ENCODE measurements around the gene S100A8.

The S100A8 gene

DNA sequence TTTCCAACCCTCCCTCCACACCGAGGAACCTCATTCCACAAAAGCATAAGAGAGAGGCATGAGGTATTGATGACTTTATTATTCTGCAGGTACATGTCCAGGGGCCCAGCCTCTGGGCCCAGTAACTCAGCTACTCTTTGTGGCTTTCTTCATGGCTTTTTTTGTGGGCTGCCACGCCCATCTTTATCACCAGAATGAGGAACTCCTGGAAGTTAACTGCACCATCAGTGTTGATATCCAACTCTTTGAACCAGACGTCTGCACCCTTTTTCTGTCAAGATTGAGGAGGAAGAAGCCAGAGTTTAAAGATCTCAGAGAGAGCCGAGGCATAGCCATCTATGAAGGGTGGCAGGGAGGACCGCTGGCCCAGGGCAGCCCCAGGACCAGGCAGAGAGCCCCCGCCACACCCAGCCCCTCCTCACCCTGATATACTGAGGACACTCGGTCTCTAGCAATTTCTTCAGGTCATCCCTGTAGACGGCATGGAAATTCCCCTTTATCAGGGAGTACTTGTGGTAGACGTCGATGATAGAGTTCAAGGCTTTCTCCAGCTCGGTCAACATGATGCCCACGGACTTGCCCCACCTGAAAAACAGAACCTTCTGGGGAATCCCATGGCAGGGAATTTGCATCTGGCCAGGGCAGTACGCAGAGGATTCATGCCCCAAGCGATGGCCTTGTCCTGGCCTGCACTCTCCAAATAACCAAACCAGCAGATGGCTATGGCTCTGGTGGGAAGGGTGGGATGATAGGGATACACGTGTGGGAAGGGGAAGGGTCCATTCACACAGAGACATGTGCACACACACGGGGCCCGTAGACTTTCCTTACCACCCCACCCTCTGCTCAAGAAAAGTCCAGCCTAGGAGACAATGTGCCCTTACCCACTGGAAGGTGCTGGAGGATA lies 647 bp downstream of the S100A8 start:
- no peak for DNase-seq

GRCh38 chr1:153389401-153389800 lies 1.5 kb downstream of the S100A8 start:
- DNase-seq, result no peak

DNA sequence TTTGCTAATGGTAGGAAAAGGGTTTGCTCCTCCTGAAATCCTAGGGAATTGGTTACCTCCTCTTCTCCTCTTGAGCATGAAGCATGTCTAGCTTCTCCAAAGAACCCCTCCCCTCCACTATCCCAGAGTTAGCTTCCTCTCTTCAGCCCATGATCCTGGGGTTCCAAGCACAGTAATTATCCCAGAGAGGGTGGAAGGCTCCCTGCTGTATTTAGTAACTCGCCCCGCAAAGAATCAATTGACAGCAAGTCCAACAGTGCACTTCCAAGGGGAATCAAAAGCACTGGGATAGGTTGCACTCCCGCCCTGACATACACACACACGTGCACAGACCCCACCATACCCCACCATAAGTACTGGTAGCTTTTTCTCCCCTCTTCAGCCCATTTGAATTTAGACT lies 3.1 kb downstream of the S100A8 start:
- no peak for DNase-seq

DNA sequence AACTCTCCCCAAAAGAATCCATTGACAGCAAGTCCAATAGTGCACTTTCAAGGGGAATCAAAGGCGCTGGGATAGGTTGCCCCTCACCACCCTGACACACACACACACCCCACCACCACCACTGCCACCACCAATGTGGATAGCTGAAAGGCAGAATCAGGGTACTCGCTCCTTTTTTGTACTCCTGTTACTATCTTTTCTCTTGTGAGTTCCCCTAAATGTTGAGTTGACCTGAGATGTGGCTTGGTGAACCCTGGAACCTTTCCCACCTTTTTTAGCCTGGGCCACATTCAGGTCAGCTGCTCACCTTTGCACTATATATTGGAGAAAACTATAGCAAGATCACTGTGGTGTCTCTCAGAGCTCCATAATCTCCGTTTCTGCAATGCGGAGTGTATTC lies 3.9 kb downstream of the S100A8 start:
- no peak for DNase-seq

DNA sequence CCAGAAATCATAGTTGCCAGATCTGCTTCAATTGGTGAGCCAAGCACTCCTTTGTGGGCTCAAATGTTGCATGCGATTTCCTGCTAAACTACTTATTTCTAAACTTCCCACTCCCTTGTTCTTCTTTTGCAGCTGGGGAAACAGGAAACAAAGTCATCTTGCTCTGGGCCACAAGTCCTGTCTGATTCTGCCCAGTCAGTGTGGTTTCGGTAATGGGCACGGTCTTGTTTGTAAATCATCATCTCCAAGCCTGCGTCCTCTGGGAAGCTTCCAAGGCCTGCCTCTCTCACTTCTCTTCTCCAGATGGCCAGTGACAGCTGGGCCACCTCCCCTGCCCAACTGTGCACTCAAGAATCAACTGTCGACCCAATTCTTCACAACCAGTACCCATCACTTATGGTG lies 4.4 kb downstream of the S100A8 start:
- DNase-seq, result no peak

GRCh38 chr1:153384958-153385580 lies 5.8 kb downstream of the S100A8 start:
- DNase-seq, result no peak

- DNase-seq, result no peak
Measured at GRCh38 chr1:153380711-153381110, 10.2 kb downstream of the S100A8 start.

DNA sequence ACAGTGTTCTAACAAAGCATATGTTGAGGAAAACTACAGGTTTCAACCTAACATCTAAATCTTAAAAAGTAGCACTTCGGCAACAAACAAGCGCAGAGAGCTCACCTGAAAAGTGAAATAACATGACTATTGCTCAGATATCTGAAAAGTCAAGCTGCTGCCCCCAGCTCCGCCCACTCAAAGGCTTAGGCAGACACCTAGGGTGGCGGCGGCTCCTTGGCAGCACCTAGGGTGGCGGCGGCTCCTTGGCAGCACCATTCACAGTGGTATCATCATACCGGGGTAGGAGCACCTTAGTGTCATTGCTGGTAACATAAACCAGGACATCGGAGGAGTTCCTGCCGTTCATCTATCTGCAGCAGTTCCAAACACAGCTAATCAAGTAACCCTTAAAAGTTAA lies 11.3 kb downstream of the S100A8 start:
- no peak for DNase-seq

GRCh38 chr1:153375511-153375910 lies 15.4 kb downstream of the S100A8 start, which contains the start of gene S100A12:
S100A12 (minus strand) TSS chr1:153375621; CDS start chr1:153374592, 1,029 bp downstream.
- peak; percentile 58 for DNase-seq

- no peak for DNase-seq
Measured at GRCh38 chr1:153374071-153374470, 16.8 kb downstream of the S100A8 start.

- no peak for DNase-seq
Measured at GRCh38 chr1:153372571-153372970, 18.3 kb downstream of the S100A8 start.

DNA sequence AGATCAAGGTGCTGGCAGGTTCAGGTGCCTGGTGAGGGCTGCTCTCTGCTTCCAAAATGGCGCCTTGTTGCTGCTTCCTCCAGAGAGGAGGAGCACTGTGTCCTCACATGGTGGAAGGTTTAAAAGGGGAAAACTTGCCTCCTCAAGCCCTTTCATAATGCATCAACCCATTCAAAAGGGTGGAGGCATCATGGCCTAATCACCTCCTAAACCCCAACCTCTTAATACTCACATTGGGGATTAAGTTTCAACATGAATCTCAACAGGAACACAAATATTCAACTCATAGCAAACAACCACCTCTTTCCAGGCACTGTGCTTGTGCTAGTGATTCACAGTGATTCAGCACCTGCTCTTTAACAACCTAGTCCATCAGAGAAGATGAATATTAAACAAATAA lies 19.6 kb downstream of the S100A8 start:
- no peak for DNase-seq

DNA sequence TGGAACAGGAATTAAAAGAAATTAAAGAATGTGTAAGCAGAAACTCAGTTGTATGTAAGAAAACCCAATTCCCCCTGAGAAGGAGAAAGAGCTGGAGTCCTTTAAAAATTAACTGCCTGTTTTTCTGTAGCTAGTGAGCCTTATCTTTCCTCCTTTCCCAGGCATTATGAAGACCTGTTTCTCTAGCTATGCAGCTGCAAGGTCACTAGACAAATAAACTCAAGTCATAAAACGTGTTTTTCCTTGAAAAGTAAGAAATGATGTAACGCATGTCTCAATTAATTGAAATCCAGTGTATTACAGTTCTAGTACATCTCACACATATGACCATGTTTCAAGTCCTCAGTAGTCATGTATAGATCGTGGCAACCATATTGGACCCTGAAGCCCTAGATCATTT lies 20.7 kb downstream of the S100A8 start:
- DNase-seq, result no peak

GRCh38 chr1:153368495-153368894 lies 22.4 kb downstream of the S100A8 start:
- DNase-seq, result no peak

DNA sequence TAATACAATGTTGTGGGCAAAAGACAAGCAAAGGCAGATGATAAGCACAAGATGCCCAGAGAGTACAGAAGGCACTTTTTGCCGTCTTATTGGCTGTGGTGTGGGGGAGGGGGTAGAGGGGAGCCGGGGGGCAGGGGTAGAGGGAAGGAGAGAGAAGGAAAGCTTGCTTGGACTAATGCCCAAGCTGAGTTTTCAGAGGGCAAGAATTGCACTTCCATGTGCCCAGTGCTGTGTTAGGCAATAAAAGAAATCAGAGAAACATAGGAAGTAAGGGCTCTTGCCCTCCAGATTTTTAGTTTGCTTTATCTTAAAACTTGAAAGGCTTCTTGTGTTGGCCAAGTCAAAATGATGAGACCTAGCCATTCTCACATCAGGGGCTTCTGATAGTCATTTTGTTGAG lies 23.8 kb downstream of the S100A8 start:
- DNase-seq, result no peak

DNA sequence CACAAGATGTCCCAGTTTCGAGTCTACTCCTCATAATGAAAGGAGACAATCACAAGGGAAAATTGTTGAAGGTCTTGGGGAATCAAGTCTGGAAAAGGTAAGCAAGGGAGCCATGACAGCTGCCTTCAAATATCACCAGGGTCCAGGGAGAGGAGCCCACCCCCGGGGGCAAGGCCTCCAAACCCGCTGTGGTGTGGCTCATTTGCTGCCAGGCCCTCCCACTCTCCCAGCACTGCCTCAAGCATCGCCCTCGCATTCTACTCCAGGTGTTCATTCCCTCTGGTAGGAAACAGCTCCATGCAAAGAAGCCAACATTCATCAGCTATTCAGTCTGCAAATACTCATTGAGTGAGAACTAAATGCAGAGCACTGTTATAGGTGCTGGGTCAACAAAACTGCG lies 24.6 kb downstream of the S100A8 start:
- no peak for DNase-seq

GRCh38 chr1:153365696-153366095 lies 25.2 kb downstream of the S100A8 start:
- DNase-seq, result no peak

DNA sequence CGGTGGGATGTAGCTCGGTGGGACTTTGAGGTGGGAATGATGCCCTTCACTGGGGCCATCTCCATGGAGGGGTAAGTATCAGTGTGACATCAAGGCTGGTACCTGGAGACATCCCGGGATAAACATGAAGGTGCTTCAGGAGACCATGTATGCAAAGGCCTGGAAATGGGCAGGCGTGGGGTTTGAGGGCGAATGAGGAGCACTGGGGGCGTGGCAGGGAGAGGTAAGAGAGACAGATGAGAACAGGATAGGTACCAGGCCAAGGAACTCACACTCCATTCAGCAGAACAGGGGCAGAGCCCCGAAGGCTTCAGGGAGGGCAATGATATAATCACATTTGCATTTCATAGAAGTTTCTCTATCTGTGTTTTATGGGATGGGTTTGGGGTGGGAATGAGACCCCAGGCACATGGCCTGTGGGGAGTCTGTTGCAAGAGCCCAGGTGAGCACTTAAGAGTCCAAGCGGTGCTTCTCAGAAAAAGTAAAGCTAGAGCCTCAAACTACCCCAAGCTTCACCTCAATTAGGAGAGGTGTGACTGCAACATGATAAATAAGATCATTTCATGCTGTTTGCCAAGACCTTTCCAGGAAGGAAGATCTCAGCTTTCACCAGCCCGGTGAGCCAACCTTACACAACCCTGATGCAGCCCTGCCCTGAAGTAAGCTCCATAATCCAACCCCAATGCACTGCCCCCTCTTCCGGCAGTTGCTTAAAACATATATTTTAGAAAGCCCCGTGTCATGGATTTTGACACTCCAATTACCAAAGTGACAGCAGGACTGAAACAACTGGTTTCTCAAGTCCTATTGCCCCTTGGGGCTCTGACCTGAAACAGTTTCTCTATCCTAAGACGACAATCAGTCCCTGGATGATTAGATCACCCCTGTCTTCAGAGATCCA lies 25.9 kb downstream of the S100A8 start:
- DNase-seq, result no peak

GRCh38 chr1:153364156-153364555 lies 26.7 kb downstream of the S100A8 start:
- no peak for DNase-seq

DNA sequence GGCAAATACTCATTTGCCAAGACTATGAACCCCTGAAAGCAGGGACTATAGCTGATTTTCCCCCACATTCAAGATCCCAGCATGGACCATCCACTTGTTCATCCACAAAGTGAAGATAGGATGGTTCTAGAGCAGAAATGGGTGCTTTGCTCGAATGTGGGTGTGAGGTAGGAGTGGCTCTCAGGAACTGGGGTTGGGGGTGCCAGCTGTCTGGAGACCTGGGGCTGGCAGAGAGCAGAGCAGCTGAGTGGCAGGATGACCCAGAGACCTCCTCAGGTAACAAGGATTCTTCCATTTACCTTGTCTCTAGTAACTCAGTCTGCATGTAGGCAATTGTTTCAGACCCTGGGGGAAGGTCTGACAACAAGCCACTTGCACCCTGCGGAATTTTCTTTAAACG lies 27.2 kb downstream of the S100A8 start:
- no peak for DNase-seq

DNA sequence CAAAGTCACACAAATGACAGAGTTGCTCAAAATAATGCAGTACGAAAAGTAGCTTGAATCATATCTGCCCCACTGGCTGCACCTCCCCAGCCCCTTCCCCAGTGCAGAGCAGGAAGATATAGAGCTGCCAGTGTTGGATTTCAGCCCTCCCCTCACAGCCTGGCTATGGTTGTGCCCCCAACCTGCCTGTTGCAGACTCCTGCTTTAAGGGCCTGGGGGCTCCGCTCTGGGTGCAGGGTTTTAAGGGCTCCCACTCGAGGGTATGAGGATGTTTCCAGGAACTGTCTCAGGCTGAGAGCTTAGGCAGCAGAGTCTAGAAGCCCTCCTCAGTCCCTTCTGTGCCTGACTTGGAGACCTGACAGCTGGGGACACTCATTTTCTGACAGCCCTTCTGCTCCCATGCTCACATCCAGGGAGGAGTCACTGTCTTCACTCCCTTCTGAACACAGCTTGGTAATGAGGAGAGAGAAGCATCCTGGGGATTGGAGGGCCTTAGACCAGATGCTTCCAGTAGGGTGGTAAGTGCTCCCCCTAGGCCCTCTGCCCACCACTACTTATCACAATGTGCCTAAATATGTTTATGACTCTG lies 28.6 kb downstream of the S100A8 start:
- DNase-seq, result no peak

DNA sequence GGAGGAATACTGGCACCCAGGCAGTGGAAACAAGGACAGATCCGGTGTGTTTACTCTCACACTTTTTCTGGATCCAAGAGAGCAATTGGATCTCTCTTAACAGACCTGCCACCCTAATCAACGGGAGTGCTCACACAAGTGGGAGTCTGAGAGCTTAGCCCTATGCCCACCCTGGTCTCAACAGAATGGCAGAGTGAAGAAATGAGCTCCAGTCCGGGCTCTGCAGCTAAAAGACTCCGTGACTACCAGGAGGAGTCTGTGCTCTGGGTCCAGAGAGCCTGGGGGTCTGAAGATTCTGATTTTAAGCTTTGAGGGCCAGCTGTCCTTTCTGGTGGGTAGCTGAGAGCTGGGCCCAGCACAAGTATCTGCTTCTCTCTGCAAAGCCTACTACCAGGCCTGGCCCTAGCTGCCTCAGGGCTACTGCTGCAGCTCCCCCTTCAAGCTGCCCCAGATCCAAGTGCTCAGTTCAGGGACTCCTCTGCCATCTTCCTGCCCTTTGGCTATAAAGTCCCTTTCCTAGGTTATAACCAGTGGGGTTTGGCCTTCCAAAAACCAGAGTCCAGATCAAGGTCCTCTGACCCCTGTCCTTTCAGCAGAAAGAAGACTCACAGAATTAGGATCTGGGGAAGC lies 29.3 kb downstream of the S100A8 start:
- DNase-seq, result no peak

All from NK-92 treated with Interleukin-12 subunit alpha and Interleukin-12 subunit beta, amount 100 ng/mL, for 24 hours (cell line).